ENCODE results near the gene BMAL1. TPM values are rescaled to one million over a fixed set of nuclear protein-coding genes. Genes with fewer than 3 reads are reported as not detected.

The BMAL1 gene
- total and polyA plus RNA-seq, 2 of the 4 experiments (the other 2 are of a cell fraction) = 8.8 to 9.9 TPM

DNA sequence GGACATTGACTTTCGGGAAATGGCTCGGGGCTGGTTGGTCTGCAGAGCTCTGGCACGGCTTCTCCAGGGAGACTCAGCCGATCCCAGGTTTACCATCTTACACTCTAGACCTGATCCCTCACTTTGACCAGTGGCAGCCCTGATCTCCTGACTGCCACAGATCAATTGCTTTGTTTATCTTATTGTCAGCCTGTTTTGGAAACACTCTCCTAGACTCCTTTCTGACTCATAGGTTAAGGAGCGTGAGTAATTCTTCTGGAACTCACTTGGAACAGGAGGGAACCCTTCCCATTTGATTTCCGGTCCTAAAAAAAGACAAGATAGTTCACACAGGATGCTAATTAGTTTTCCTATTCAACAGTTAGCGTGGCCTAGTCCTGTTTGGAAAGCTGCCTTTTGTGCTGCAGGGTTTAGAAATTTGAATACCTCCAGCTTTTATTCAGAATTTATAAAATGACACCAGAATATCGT is 16.0 kb upstream of the BMAL1 start:
- peak; percentile 87 for DNase-seq
- H4K5ac ChIP-seq (ENCODE audit: low read depth, low read length) = peak overlapping the region; percentile 13; the same call in 1 of the 2 replicates
- peak overlapping the region; percentile 68 to 82 for H4K8ac ChIP-seq (ENCODE audit: low read depth in 2 of 2, low read length in 2 of 2)
- H3K27ac ChIP-seq (ENCODE audit: insufficient read depth, low read length) = peak overlapping the region; percentile 83
- no peaks in the 10 kb centered on the region for H3K9me3 ChIP-seq (ENCODE audit: control insufficient read depth, insufficient read depth, low read length)
- BruUV-seq (replicated peaks) = no TSS peak
- peak overlapping the region; percentile 84 for H2BK20ac ChIP-seq (ENCODE audit: low read depth, low read length)
- H3K56ac ChIP-seq (ENCODE audit: extremely low read depth, insufficient read depth, low read length) = peak overlapping the region; percentile 81
- peak overlapping the region; percentile 82 for H4K91ac ChIP-seq (ENCODE audit: insufficient read depth, low read depth, low read length)
- POLR2A ChIA-PET (ENCODE audit: unreplicated experiment) = interaction anchor here (0.6 kb wide), 1 partner anchor 781 kb away, joined by 5 read pairs; no protein-coding TSS in a partner anchor
- peak overlapping the region; percentile 56 for H2BK5ac ChIP-seq (ENCODE audit: low read depth, low read length, poor library complexity, severe bottlenecking)
- H2AK9ac ChIP-seq (replicated peaks; ENCODE audit: low read depth, low read length, poor library complexity) = peak overlapping the region; percentile 56
- no peaks in the 10 kb centered on the region for H3K36me3 ChIP-seq (ENCODE audit: control insufficient read depth, insufficient read depth, low read length)
- H3K27me3 ChIP-seq (ENCODE audit: control insufficient read depth, insufficient read depth, low read length) = no peaks in the 10 kb centered on the region
- 20% methylated on average over 3 of the region's 8 CpGs; no CpG with 5 or more reads in 1 of the 2 experiments for WGBS, 2 experiments (ENCODE audit: extremely low coverage in 2 of 2, insufficient read length in 1 of 2)
- H2BK15ac ChIP-seq (ENCODE audit: low read depth, low read length) = peak overlapping the region; percentile 99; the same call in 2 of the 3 replicates
- ATAC-seq (ENCODE audit: low read depth) = peak; percentile 84
- peak overlapping the region; percentile 84 for H3K4ac ChIP-seq (ENCODE audit: low read depth, low read length)
- peak overlapping the region; percentile 63 for H2AFZ ChIP-seq (replicated peaks; ENCODE audit: low read length, poor library complexity)
- in situ Hi-C loops (cut with MboI; ENCODE audit: low sequenced_read_pairs) = no loop called here
- H3K23ac ChIP-seq (ENCODE audit: low read depth, low read length) = peak overlapping the region; percentile 35
- H3K4me3 ChIP-seq (ENCODE audit: insufficient read depth, low read depth, low read length) = no peak overlapping the region
- H3K14ac ChIP-seq (replicated peaks; ENCODE audit: low read depth, low read length) = peak overlapping the region; percentile 94
- H3K79me1 ChIP-seq (ENCODE audit: low read depth in 1 of 2, low read length in 2 of 2) = 0 out of 4 replicates have a peak, but pooled peaks cover 0 to 4% of the 10 kb centered on the region in 2 experiments
- H3K18ac ChIP-seq (ENCODE audit: low read depth, low read length) = peak overlapping the region; percentile 60
- CTCF ChIA-PET = interaction anchor here (1.0 to 1.1 kb wide), 2 partner anchors 11 to 40 kb away, joined by 3 to 5 read pairs; no protein-coding TSS in a partner anchor
- peak overlapping the region; percentile 87 for H2BK120ac ChIP-seq (ENCODE audit: low read depth, low read length)
- peak overlapping the region; percentile 47 for H3K4me2 ChIP-seq (ENCODE audit: low read depth, low read length)
- intact Hi-C loops (cut with micrococcal nuclease) = loop anchor here (1.0 to 5.0 kb wide), 2 partner anchors 16 to 76 kb away; partner anchors contain the start of gene BMAL1
- dilution Hi-C loops (cut with HindIII; ENCODE audit: low sequenced_read_pairs, unreplicated experiment) = no loop called here
- H3K9ac ChIP-seq (ENCODE audit: low read depth, low read length) = peak overlapping the region; percentile 7; the same call in 1 of the 2 replicates
- peaks cover 17% of the 10 kb centered on the region for H3K4me1 ChIP-seq (ENCODE audit: control insufficient read depth, insufficient read depth, low read length)
- H2AK5ac ChIP-seq (ENCODE audit: low read depth, low read length) = peak overlapping the region; percentile 98; the same call in 1 of the 2 replicates
- no peaks in the 10 kb centered on the region for H4K20me1 ChIP-seq (ENCODE audit: insufficient read depth, low read length)
- peaks cover 25% of the 10 kb centered on the region for H3K9me1 ChIP-seq (ENCODE audit: insufficient read depth, low read length)
- TF ChIP-seq BHLHE40 (IDR thresholded peaks at IDR 0.05; ENCODE audit: low read depth, low read length) (peak; percentile 56; the same call in 1 of the 2 replicates), FOS (IDR thresholded peaks at IDR 0.05; ENCODE audit: low read depth, low read length) (peak; percentile 95), RFX5 (IDR thresholded peaks at IDR 0.05; ENCODE audit: low read depth, low read length) (no peak), CEBPB (IDR thresholded peaks at IDR 0.05; ENCODE audit: low read depth, low read length) (0 out of 2 replicates have a peak, but pooled peaks have one; percentile 3), MAFK (IDR thresholded peaks at IDR 0.05; ENCODE audit: low read depth, low read length) (no peak), POLR2A (IDR thresholded peaks at IDR 0.05; ENCODE audit: low read depth, low read length) (no peak), NFE2L2 (IDR thresholded peaks at IDR 0.05; ENCODE audit: low read depth, low read length) (no peak), CHD1 (IDR thresholded peaks at IDR 0.05; ENCODE audit: low read depth, low read length) (0 out of 2 replicates have a peak, but pooled peaks have one; percentile 81), CTCF (conservative IDR thresholded peaks at IDR 0.05; ENCODE audit: low read depth, low read length) (no peak), RAD21 (IDR thresholded peaks at IDR 0.05; ENCODE audit: low read length) (no peak), RCOR1 (IDR thresholded peaks at IDR 0.05; ENCODE audit: insufficient replicate concordance, low read length) (peak; percentile 52), MAZ (IDR thresholded peaks at IDR 0.05; ENCODE audit: borderline replicate concordance, low read depth, low read length) (0 out of 2 replicates have a peak, but pooled peaks have one; percentile 11), MXI1 (IDR thresholded peaks at IDR 0.05; ENCODE audit: borderline replicate concordance, low read depth, low read length) (no peak)
- TF ChIP-seq, protein P1, sequence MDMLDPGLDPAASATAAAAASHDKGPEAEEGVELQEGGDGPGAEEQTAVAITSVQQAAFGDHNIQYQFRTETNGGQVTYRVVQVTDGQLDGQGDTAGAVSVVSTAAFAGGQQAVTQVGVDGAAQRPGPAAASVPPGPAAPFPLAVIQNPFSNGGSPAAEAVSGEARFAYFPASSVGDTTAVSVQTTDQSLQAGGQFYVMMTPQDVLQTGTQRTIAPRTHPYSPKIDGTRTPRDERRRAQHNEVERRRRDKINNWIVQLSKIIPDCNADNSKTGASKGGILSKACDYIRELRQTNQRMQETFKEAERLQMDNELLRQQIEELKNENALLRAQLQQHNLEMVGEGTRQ (IDR thresholded peaks at IDR 0.05; ENCODE audit: low read depth, low read length) = no peak
- TF ChIP-seq, protein P2, sequence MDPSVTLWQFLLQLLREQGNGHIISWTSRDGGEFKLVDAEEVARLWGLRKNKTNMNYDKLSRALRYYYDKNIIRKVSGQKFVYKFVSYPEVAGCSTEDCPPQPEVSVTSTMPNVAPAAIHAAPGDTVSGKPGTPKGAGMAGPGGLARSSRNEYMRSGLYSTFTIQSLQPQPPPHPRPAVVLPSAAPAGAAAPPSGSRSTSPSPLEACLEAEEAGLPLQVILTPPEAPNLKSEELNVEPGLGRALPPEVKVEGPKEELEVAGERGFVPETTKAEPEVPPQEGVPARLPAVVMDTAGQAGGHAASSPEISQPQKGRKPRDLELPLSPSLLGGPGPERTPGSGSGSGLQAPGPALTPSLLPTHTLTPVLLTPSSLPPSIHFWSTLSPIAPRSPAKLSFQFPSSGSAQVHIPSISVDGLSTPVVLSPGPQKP (IDR thresholded peaks at IDR 0.05; ENCODE audit: borderline replicate concordance, low read depth, low read length) = no peak

Data from IMR-90 (cell line).